Measurements from ENCODE around the gene CARD11. TPM values are rescaled to one million over a fixed set of nuclear protein-coding genes. Genes with fewer than 3 reads are reported as not detected.

The CARD11 gene
- polyA plus RNA-seq (ENCODE audit: insufficient read depth in 1 of 5, insufficient read length in 5 of 5, low replicate concordance in 1 of 5), result 1 to 10 TPM; 2.4 to 4.2 (median 2.9) TPM
- long read RNA-seq, donor 1, result 0 reads
- long read RNA-seq, donor 2, result 0 reads
- long read RNA-seq, donor 3, result 0 reads
- long read RNA-seq, donor 4, result 0 reads
- long read RNA-seq, donor 5, result 0 reads
- long read RNA-seq, donor 6, result 0 reads
- long read RNA-seq, donor 7, result 0 reads
- long read RNA-seq, donor 8, result 0 reads

- no peak for DNase-seq
Measured at GRCh38 chr7:3043544-3044371, at the start of gene CARD11. Gene CARD11, minus strand, starts transcription at chr7:3043867. Its CDS starts 85,361 bp downstream, at chr7:2958506.

- peak in 1 of 2 donors; percentile 7 for DNase-seq
Measured at GRCh38 chr7:3092468-3092867, 48.8 kb upstream of the CARD11 start.

GRCh38 chr7:3091631-3092030 lies 48.0 kb upstream of the CARD11 start:
- DNase-seq, result no peak

GRCh38 chr7:3089493-3089892 lies 45.8 kb upstream of the CARD11 start:
- no peak for DNase-seq

GRCh38 chr7:3087243-3087755 lies 43.6 kb upstream of the CARD11 start:
- DNase-seq, result no peak

GRCh38 chr7:3083350-3083749 lies 39.7 kb upstream of the CARD11 start:
- DNase-seq, result no peak

- DNase-seq, result no peak
Measured at GRCh38 chr7:3082831-3083230, 39.2 kb upstream of the CARD11 start.

GRCh38 chr7:3082386-3082785 lies 38.7 kb upstream of the CARD11 start:
- DNase-seq, result no peak

- no peak for DNase-seq
Measured at GRCh38 chr7:3080106-3080505, 36.4 kb upstream of the CARD11 start.

- DNase-seq, result no peak
Measured at GRCh38 chr7:3078514-3078913, 34.8 kb upstream of the CARD11 start.

GRCh38 chr7:3076700-3077099 lies 33.0 kb upstream of the CARD11 start:
- no peak for DNase-seq

- no peak for DNase-seq
Measured at GRCh38 chr7:3076163-3076562, 32.5 kb upstream of the CARD11 start.

GRCh38 chr7:3075441-3075840 lies 31.8 kb upstream of the CARD11 start:
- DNase-seq, result no peak

GRCh38 chr7:3074459-3074821 lies 30.8 kb upstream of the CARD11 start:
- DNase-seq, result no peak

GRCh38 chr7:3073763-3074458 lies 30.2 kb upstream of the CARD11 start:
- no peak for DNase-seq

- no peak for DNase-seq
Measured at GRCh38 chr7:3070908-3071307, 27.2 kb upstream of the CARD11 start.

GRCh38 chr7:3069771-3070449 lies 26.2 kb upstream of the CARD11 start:
- DNase-seq, result no peak

- DNase-seq, result no peak
Measured at GRCh38 chr7:3068530-3068929, 24.9 kb upstream of the CARD11 start.

GRCh38 chr7:3067606-3068380 lies 24.1 kb upstream of the CARD11 start:
- no peak for DNase-seq

GRCh38 chr7:3067193-3067592 lies 23.5 kb upstream of the CARD11 start:
- no peak for DNase-seq

- no peak for DNase-seq
Measured at GRCh38 chr7:3066506-3066905, 22.8 kb upstream of the CARD11 start.
